Measurements from ENCODE around the gene ZNF343.

- TF ChIP-seq EZH2 (IDR thresholded peaks at IDR 0.05) (no peak), CTCF (IDR thresholded peaks at IDR 0.05 in 2 of 3, conservative IDR thresholded peaks at IDR 0.05 in 1 of 3; ENCODE audit: borderline replicate concordance in 1 of 3, insufficient read depth in 1 of 3, low read depth in 2 of 3, low read length in 2 of 3) (no peak), ATF3 (IDR thresholded peaks at IDR 0.05) (no peak), ELF1 (IDR thresholded peaks at IDR 0.05; ENCODE audit: borderline replicate concordance, low read depth) (no peak), POLR2A (IDR thresholded peaks at IDR 0.05; ENCODE audit: borderline replicate concordance, extremely low read depth, insufficient read depth, insufficient read length) (no peak), CEBPB (IDR thresholded peaks at IDR 0.05; ENCODE audit: low read depth) (no peak), CBX3 (IDR thresholded peaks at IDR 0.05; ENCODE audit: low read depth) (no peak)
Measured at GRCh38 chr20:2485080-2485479, 23.6 kb downstream of the ZNF343 start.
